BJ (cell line): ENCODE results near the gene PCDHGB2. TPM values are rescaled to one million over a fixed set of nuclear protein-coding genes. Genes with fewer than 3 reads are reported as not detected.
"Not testable (repeated sequence)": the region's sequence is repeated elsewhere in the genome, so short reads cannot be mapped to it uniquely, and the experiment has no call there.

Source experiments
- CTCF ChIA-PET: fragments of 350-600 bp; formaldehyde crosslinking; extraction: SDS; loops from one replicate; lab custom pipeline; 2021; ENCODE audit warnings: antibody characterized with exemption, inconsistent platforms; lab: Yijun Ruan, JAX
- POLR2A ChIA-PET: fragments of 300-600 bp; sonication (Branson Sonifier 250); formaldehyde crosslinking; extraction: SDS; loops from one replicate; lab custom pipeline; 2021; ENCODE audit warnings: antibody characterized with exemption; lab: Charles Lee
- DNase-seq: peaks from one replicate; pipeline ENCODE4 v3.0.0-alpha.2; 2011; ENCODE audit warnings: low read depth
- H3K27me3 ChIP-seq: 2 replicates; pipeline ENCODE4 v1.6.0; 2011; ENCODE audit warnings: low read length; ENCODE audit not compliant: control insufficient read depth, insufficient read depth
- H3K36me3 ChIP-seq: 2 replicates; pipeline ENCODE4 v1.5.1; 2011; ENCODE audit warnings: low read length; ENCODE audit not compliant: control insufficient read depth, insufficient read depth
- H3K4me3 ChIP-seq: 2 replicates; pipeline ENCODE4 v1.5.1; 2011; ENCODE audit warnings: low read depth, mild to moderate bottlenecking, control low read depth, low read length
- polyA plus RNA-seq: library from polyadenylated mRNA; depleted of rRNA; stranded (reverse); fragments of >200 nt; gene quantifications from 2 replicates; pipeline ENCODE4 v1.2.3, GENCODE V29; 2011
- TF ChIP-seq, protein P1 (sequence below): IDR thresholded peaks from 2 replicates; pipeline ENCODE4 v1.5.1; 2011; ENCODE audit warnings: low read depth, mild to moderate bottlenecking, control low read depth, inconsistent platforms, low read length, moderate library complexity; ENCODE audit not compliant: insufficient read depth

PCDHGB2 gene
- polyA plus RNA-seq, 1 experiment: 3.7 TPM

DNA sequence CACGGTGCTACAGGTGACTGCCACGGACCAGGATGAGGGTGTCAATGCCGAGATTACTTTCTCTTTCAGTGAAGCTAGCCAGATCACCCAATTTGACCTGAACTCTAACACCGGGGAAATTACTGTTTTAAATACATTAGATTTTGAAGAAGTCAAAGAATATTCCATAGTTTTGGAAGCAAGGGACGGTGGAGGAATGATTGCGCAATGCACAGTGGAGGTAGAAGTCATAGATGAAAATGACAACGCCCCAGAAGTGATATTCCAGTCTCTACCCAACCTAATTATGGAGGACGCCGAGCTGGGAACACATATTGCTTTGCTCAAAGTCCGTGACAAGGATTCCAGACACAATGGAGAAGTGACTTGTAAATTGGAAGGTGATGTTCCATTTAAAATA lies 28.9 kb downstream of the PCDHGB2 start:
- no peak for DNase-seq
- POLR2A ChIA-PET: no interaction called here
- TF ChIP-seq, protein P1, sequence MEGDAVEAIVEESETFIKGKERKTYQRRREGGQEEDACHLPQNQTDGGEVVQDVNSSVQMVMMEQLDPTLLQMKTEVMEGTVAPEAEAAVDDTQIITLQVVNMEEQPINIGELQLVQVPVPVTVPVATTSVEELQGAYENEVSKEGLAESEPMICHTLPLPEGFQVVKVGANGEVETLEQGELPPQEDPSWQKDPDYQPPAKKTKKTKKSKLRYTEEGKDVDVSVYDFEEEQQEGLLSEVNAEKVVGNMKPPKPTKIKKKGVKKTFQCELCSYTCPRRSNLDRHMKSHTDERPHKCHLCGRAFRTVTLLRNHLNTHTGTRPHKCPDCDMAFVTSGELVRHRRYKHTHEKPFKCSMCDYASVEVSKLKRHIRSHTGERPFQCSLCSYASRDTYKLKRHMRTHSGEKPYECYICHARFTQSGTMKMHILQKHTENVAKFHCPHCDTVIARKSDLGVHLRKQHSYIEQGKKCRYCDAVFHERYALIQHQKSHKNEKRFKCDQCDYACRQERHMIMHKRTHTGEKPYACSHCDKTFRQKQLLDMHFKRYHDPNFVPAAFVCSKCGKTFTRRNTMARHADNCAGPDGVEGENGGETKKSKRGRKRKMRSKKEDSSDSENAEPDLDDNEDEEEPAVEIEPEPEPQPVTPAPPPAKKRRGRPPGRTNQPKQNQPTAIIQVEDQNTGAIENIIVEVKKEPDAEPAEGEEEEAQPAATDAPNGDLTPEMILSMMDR: no peak
- CTCF ChIA-PET: interaction anchor here (1.0 to 4.1 kb wide), 5 partner anchors 11 to 175 kb away, joined by 3 to 16 read pairs (median 4); partner anchors contain the start of genes PCDHGA10, PCDHGA11 and PCDHGB3
- Histone ChIP-seq H3K27me3 (no peaks in the 10 kb centered on the region), H3K36me3 (peaks cover 2% of the 10 kb centered on the region; the same call in 1 of the 2 replicates), H3K4me3 (no peak overlapping the region)

DNA sequence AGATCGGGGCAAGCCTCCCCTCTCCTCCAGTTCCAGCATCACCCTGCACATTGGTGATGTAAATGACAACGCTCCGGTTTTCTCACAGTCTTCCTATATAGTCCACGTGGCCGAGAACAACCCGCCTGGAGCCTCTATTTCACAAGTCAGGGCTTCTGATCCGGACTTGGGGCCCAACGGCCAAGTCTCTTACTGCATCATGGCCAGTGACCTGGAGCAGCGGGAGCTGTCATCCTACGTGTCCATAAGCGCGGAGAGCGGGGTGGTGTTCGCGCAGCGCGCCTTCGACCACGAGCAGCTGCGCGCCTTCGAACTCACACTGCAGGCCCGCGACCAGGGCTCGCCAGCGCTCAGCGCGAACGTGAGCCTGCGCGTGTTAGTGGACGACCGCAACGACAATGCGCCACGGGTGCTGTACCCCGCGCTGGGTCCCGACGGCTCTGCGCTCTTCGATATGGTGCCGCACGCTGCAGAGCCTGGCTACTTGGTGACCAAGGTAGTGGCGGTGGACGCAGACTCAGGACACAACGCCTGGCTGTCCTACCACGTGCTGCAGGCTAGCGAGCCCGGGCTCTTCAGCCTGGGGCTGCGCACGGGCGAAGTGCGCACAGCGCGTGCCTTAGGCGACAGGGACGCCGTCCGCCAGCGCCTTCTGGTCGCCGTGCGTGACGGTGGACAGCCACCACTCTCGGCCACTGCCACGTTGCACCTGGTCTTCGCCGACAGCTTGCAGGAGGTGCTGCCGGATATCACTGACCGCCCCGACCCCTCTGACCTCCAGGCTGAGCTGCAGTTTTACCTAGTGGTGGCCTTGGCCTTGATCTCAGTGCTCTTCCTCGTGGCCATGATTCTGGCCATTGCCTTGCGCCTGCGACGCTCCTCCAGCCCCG lies 29.6 kb downstream of the PCDHGB2 start:
- Histone ChIP-seq H3K27me3 (no peaks in the 10 kb centered on the region), H3K36me3 (peaks cover 2% of the 10 kb centered on the region; the same call in 1 of the 2 replicates), H3K4me3 (no peak overlapping the region)
- TF ChIP-seq, protein P1: no peak
- ChIA-PET POLR2A (no interaction called here), CTCF (interaction anchor here (1.0 to 4.7 kb wide), 9 partner anchors 12 to 175 kb away, joined by 3 to 19 read pairs (median 6); partner anchors contain the start of genes PCDHGA10, PCDHGA12, PCDHGA6 and PCDHGB3)
- no peak for DNase-seq

GRCh38 chr5:141392429-141393198 lies 32.8 kb downstream of the PCDHGB2 start, which contains the start of gene PCDHGA8:
PCDHGA8 (plus strand) TSS chr5:141392633; CDS start chr5:141392814, 181 bp downstream.
- Histone ChIP-seq H3K36me3 (0 out of 2 replicates have a peak, but pooled peaks cover 2% of the 10 kb centered on the region), H3K4me3 (peak within 1 kb of the TSS; percentile 14; the same call in 1 of the 2 replicates), H3K27me3 (no peaks in the 10 kb centered on the region)
- no peak for DNase-seq
- TF ChIP-seq, protein P1: 0 out of 2 replicates have a peak, but pooled peaks have one; percentile 18
- CTCF ChIA-PET: interaction anchor here (0.6 to 4.7 kb wide), 10 partner anchors 20 to 171 kb away, joined by 3 to 19 read pairs (median 4); partner anchors contain the start of genes PCDHGA1, PCDHGA10, PCDHGA11 and PCDHGA4
- POLR2A ChIA-PET: interaction anchor here (0.9 kb wide), 1 partner anchor 168 kb away, joined by 3 read pairs; no protein-coding TSS in a partner anchor

DNA sequence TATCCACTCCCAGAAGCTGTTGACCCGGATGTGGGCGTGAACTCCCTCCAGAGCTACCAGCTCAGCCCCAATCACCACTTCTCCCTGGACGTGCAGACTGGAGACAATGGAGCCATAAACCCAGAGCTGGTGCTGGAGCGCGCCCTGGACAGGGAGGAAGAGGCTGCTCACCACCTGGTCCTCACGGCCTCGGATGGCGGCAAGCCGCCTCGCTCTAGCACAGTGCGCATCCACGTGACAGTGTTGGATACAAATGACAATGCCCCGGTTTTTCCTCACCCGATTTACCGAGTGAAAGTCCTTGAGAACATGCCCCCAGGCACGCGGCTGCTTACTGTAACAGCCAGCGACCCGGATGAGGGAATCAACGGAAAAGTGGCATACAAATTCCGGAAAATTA lies 33.5 kb downstream of the PCDHGB2 start:
- no peak overlapping the region for H3K4me3 ChIP-seq
- POLR2A ChIA-PET: interaction anchor here (0.9 kb wide), 1 partner anchor 168 kb away, joined by 3 read pairs; no protein-coding TSS in a partner anchor
- TF ChIP-seq, protein P1: no peak
- no peaks in the 10 kb centered on the region for H3K27me3 ChIP-seq
- CTCF ChIA-PET: interaction anchor here (0.6 to 4.7 kb wide), 7 partner anchors 20 to 171 kb away, joined by 3 to 19 read pairs (median 4); partner anchors contain the start of genes PCDHGA1, PCDHGA10, PCDHGA11 and PCDHGA4
- H3K36me3 ChIP-seq: 0 out of 2 replicates have a peak, but pooled peaks cover 2% of the 10 kb centered on the region
- DNase-seq: no peak

DNA sequence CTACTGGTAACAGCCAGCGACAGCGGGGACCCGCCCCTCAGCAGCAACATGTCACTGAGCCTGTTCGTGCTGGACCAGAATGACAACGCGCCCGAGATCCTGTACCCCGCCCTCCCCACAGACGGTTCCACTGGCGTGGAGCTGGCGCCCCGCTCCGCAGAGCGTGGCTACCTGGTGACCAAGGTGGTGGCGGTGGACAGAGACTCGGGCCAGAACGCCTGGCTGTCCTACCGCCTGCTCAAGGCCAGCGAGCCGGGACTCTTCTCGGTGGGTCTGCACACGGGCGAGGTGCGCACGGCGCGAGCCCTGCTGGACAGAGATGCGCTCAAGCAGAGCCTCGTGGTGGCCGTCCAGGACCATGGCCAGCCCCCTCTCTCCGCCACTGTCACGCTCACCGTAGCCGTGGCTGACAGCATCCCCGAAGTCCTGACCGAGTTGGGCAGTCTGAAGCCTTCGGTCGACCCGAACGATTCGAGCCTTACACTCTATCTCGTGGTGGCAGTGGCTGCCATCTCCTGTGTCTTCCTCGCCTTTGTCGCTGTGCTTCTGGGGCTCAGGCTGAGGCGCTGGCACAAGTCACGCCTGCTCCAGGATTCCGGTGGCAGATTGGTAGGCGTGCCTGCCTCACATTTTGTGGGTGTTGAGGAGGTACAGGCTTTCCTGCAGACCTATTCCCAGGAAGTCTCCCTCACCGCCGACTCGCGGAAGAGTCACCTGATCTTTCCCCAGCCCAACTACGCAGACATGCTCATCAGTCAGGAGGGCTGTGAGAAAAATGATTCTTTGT lies 34.8 kb downstream of the PCDHGB2 start:
- DNase-seq, POLR2A ChIA-PET, H3K27me3 ChIP-seq, H3K36me3 ChIP-seq, H3K4me3 ChIP-seq: not testable (repeated sequence)
- CTCF ChIA-PET: interaction anchor here (0.6 to 4.7 kb wide), 7 partner anchors 18 to 170 kb away, joined by 3 to 28 read pairs (median 5); partner anchors contain the start of genes PCDHGA10 and PCDHGB3
